ENCODE results near the gene TMED4. TPM values are rescaled to one million over a fixed set of nuclear protein-coding genes. Genes with fewer than 3 reads are reported as not detected.

TMED4 gene
- total and polyA plus RNA-seq, 10 of the 15 experiments (the other 5 are each of a cell fraction or from before 2014, with no cell fraction given): 20.8 to 71.3 (median 51.0) TPM

GRCh38 chr7:44618753-44619152 lies 36.7 kb upstream of the TMED4 start:
- intact Hi-C loops (cut with micrococcal nuclease; ENCODE audit: unreplicated experiment) (no loop called here), in situ Hi-C loops (cut with MboI) (no loop called here)
- Histone ChIP-seq H3K27ac (ENCODE audit: control insufficient read depth, insufficient read depth) (peak overlapping the region; percentile 65), H3K27me3 (replicated peaks in 1 of 2; ENCODE audit: control insufficient read depth in 2 of 2, insufficient read depth in 2 of 2, low read length in 1 of 2) (no peaks in the 10 kb centered on the region), H3K79me2 (ENCODE audit: control insufficient read depth, insufficient read depth, low read length) (peaks cover 90% of the 10 kb centered on the region), H3K4me1 (ENCODE audit: control insufficient read depth, insufficient read depth, low read length) (peaks cover 61% of the 10 kb centered on the region), H4K20me1 (ENCODE audit: control insufficient read depth, insufficient read depth) (no peaks in the 10 kb centered on the region), H3K4me3 (no peak overlapping the region), H3K4me2 (ENCODE audit: control insufficient read depth, insufficient read depth) (peak overlapping the region; percentile 44; the same call in 1 of the 2 replicates), H3K9me3 (replicated peaks; ENCODE audit: control insufficient read depth, insufficient read depth, low read length) (no peaks in the 10 kb centered on the region), H2AFZ (ENCODE audit: control insufficient read depth, low read depth, low read length) (no peak overlapping the region), H3K36me3 (ENCODE audit: control insufficient read depth in 2 of 2, insufficient read depth in 2 of 2, low read length in 1 of 2) (peaks cover 0 to 9% of the 10 kb centered on the region in 2 experiments; a peak in 2 of 4 replicates), H3K9ac (ENCODE audit: control insufficient read depth, insufficient read depth, low read length) (no peak overlapping the region; the same call in 1 of the 2 replicates)
- 21% methylated on average over 3 of the region's 3 CpGs for WGBS (ENCODE audit: insufficient coverage, insufficient replicate concordance, low lambda C conversion rate, missing lambda C conversion rate)
- ChIA-PET RAD21 (ENCODE audit: unreplicated experiment) (interaction anchor here (10.1 kb wide), 1 partner anchor 16 kb away, joined by 130 read pairs; no protein-coding TSS in a partner anchor), SMC1A (ENCODE audit: uncharacterized antibody, unreplicated experiment) (interaction anchor here (1.0 to 1.3 kb wide), 4 partner anchors 12 to 20 kb away, joined by 3 to 5 read pairs (median 4); partner anchors contain the start of gene OGDH), POLR2A (interaction anchor here (0.8 to 3.2 kb wide), 3 partner anchors 11 to 131 kb away, joined by 4 to 28 read pairs (median 9); partner anchors contain the start of genes OGDH and ZMIZ2), CTCF (no interaction called here)
- DNase-seq (ENCODE audit: low read depth, low spot score) (no peak), ATAC-seq (peak; percentile 60), FAIRE-seq (no peak)
- no TSS peak for BruUV-seq (replicated peaks)
- TF ChIP-seq RB1 (IDR thresholded peaks at IDR 0.05; ENCODE audit: borderline replicate concordance) (no peak), SUPT20H (IDR thresholded peaks at IDR 0.05; ENCODE audit: borderline replicate concordance, control insufficient read depth, low read depth, low read length) (no peak), MLLT1 (IDR thresholded peaks at IDR 0.05) (peak; percentile 51; the same call in 1 of the 2 replicates), GATAD2B (conservative IDR thresholded peaks at IDR 0.05; ENCODE audit: low read depth) (no peak), PKNOX1 (IDR thresholded peaks at IDR 0.05) (no peak), POLR2A (IDR thresholded peaks at IDR 0.05; ENCODE audit: low read depth, low read length) (no peak), HSF1 (IDR thresholded peaks at IDR 0.05; ENCODE audit: low read depth, low read length) (no peak), NFYB (IDR thresholded peaks at IDR 0.05; ENCODE audit: insufficient read depth, low read depth, low read length) (no peak), POU2F2 (IDR thresholded peaks at IDR 0.05; ENCODE audit: borderline replicate concordance, low read depth, low read length) (0 out of 3 replicates have a peak, but pooled peaks have one; percentile 27), PBX3 (IDR thresholded peaks at IDR 0.05; ENCODE audit: insufficient replicate concordance, low read depth, low read length) (no peak), ATF3 (IDR thresholded peaks at IDR 0.05; ENCODE audit: borderline replicate concordance, extremely low read depth, low read depth, low read length) (no peak), NBN (IDR thresholded peaks at IDR 0.05) (0 out of 2 replicates have a peak, but pooled peaks have one; percentile 20), IKZF1 (conservative IDR thresholded peaks at IDR 0.05) (0 out of 2 replicates have a peak, but pooled peaks have one; percentile 24), HDAC6 (IDR thresholded peaks at IDR 0.05; ENCODE audit: unreplicated experiment) (no peak), SMC3 (IDR thresholded peaks at IDR 0.05; ENCODE audit: borderline replicate concordance, low read length) (no peak), SP1 (IDR thresholded peaks at IDR 0.05; ENCODE audit: low read depth, low read length) (no peak), ATF7 (IDR thresholded peaks at IDR 0.05; ENCODE audit: low read depth) (peak; percentile 56), NFIC (IDR thresholded peaks at IDR 0.05; ENCODE audit: low read depth, low read length) (0 out of 2 replicates have a peak, but pooled peaks have one; percentile 45), JUNB (IDR thresholded peaks at IDR 0.05) (no peak)
